M059J (cell line): ENCODE results near the gene PSPN. TPM values are rescaled to one million over a fixed set of nuclear protein-coding genes. Genes with fewer than 3 reads are reported as not detected.
"Not testable (repeated sequence)": the region's sequence is repeated elsewhere in the genome, so short reads cannot be mapped to it uniquely, and the experiment has no call there.

Experiments
- DNase-seq: peaks from one replicate; pipeline ENCODE4 v3.0.0-alpha.2; 2012; ENCODE audit warnings: low read depth
- total RNA-seq: library from RNA; depleted of rRNA; stranded (reverse); fragments of >200 nt; shearing (Covaris generic); gene quantifications from 2 replicates; pipeline ENCODE4 v1.2.3, GENCODE V29; 2014

Gene PSPN
- total RNA-seq, 1 experiment from 2014 or later = 1.2 TPM

- DNase-seq = no peak
Measured at GRCh38 chr19:6402837-6403608, 27.3 kb upstream of the PSPN start.

GRCh38 chr19:6402058-6402457, 26.3 kb upstream of the PSPN start:
- no peak for DNase-seq

GRCh38 chr19:6400062-6400944, 24.6 kb upstream of the PSPN start:
- DNase-seq = not testable (repeated sequence)

- no peak for DNase-seq
Measured at GRCh38 chr19:6396305-6396704, 20.6 kb upstream of the PSPN start.

GRCh38 chr19:6394831-6395230, 19.1 kb upstream of the PSPN start:
- DNase-seq = no peak

GRCh38 chr19:6393983-6394412, 18.3 kb upstream of the PSPN start:
- no peak for DNase-seq

- peak; percentile 93 for DNase-seq
Measured at GRCh38 chr19:6393074-6393982, 17.6 kb upstream of the PSPN start, which contains the start of gene GTF2F1. GTF2F1 (minus strand) TSS chr19:6393164; CDS start chr19:6392995, 169 bp downstream.

GRCh38 chr19:6392221-6393073, 16.7 kb upstream of the PSPN start:
- no peak for DNase-seq

GRCh38 chr19:6387372-6387771, 11.6 kb upstream of the PSPN start:
- no peak for DNase-seq

- DNase-seq = no peak
Measured at GRCh38 chr19:6384381-6384780, 8.6 kb upstream of the PSPN start.

- DNase-seq = no peak
Measured at GRCh38 chr19:6383188-6383587, 7.5 kb upstream of the PSPN start.

GRCh38 chr19:6381030-6381750, 5.5 kb upstream of the PSPN start:
- DNase-seq = no peak

- no peak for DNase-seq
Measured at GRCh38 chr19:6379744-6380143, 4.0 kb upstream of the PSPN start.

GRCh38 chr19:6378486-6378885, 2.8 kb upstream of the PSPN start:
- no peak for DNase-seq

- no peak for DNase-seq
Measured at GRCh38 chr19:6378041-6378440, 2.3 kb upstream of the PSPN start.

GRCh38 chr19:6376512-6377190, 918 bp upstream of the PSPN start:
- DNase-seq = no peak

GRCh38 chr19:6374711-6375410, 872 bp downstream of the PSPN start:
- no peak for DNase-seq

GRCh38 chr19:6374161-6374709, 1.5 kb downstream of the PSPN start:
- DNase-seq = no peak

GRCh38 chr19:6373813-6374108, 2.0 kb downstream of the PSPN start:
- DNase-seq = no peak
